ENCODE results near the gene CTDSP1.

Gene CTDSP1

GRCh38 chr2:218400167-218400929 is 680 bp downstream of the CTDSP1 start:
- DNase-seq (ENCODE audit: low read depth in 2 of 2), result no peak

DNA sequence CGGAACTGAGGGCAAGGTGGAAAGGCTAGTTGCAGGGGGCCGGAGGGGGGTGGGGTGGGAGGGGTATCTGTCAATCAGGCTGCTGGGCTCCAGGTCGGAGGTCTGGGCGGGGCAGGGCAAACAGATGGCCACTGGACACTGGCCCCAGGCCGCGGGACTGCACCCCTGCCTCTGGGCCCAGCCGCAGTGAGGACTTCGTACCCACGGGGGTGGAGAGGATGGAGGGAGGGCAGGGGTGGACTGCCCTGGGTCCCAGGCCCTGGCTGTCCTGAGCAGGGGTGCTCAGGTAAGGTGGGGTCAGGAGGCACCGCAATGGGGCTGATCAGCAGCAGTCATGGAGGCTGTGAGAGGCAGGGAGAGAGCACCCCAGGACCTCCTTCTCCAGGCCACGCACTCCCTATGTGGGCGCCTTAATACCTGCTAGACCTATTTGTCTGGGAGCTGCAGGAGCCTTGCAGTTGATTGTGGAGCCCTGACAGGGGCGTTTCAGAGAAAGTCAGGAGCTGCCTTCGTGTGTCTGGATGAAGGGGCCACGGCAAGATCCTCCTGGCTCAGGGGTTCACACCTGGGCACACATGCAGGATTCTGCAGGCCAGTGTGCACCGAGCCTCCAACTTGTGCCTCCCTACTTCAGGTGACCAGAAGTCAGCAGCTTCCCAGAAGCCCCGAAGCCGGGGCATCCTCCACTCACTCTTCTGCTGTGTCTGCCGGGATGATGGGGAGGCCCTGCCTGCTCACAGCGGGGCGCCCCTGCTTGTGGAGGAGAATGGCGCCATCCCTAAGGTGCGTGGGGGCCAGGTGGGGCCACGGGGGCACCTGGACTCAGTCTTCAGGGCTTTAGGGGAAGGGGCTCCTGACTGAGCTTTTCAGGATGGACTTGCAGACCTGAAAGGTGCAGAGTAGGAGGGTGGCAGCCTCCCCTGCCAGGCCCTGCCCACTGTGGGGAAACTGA is 1.5 kb downstream of the CTDSP1 start:
- DNase-seq (ENCODE audit: low read depth in 2 of 2), result no peak

DNA sequence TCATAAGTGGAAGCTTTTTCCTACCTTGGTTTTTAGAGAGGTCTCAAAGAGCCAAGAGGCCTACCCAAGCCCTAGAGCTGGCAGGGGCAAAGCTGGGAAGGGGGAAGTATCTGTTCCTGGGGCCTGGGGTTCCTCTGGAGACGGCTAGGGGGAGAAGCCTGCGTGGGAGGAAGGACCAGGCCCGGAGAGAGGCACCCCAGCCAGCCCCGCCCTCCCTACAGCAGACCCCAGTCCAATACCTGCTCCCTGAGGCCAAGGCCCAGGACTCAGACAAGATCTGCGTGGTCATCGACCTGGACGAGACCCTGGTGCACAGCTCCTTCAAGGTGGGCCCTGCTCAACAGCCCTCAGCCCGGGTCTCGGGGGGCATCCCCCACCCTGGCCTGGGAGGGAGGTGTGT is 2.2 kb downstream of the CTDSP1 start:
- DNase-seq (ENCODE audit: low read depth in 2 of 2), result no peak

DNA sequence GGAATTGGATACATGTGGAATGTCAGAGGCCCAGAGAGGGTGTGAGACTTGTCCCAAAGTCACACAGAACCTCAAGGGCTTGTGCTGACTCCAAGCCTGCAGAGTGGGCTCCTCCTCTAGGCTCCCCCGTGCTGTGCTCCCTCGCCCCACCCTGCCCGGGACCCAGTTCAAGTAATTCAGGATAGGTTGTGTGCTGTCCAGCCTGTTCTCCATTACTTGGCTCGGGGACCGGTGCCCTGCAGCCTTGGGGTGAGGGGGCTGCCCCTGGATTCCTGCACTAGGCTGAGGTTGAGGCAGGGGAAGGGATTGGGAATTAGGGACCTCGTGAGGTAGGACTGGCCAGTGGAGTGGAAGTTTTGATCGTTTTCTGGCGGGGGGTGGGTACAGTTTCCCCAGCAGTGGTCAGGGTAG is 2.8 kb downstream of the CTDSP1 start:
- no peak for DNase-seq (ENCODE audit: low read depth in 2 of 2)

GRCh38 chr2:218402911-218403411 is 3.3 kb downstream of the CTDSP1 start:
- no peak for DNase-seq (ENCODE audit: low read depth in 2 of 2)

DNA sequence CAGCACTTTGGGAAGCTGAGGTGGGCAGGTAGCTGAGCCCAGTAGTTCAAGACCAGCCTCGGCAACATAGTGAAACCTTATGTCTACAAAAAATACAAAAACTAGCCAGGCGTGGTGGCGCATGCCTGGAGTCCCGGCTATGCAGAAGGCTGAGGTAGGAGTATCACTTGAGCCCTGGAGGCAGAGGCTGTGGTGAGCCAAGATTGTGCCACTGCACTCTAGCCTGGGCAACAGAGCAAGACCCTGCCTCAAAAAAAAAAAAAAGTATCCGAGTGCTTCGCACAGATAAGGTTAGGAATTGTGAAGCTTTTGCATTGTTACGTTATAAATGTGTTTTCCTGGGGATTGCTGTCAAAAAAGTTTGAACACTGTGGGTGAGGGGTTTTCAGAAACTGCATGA is 4.1 kb downstream of the CTDSP1 start:
- DNase-seq (ENCODE audit: low read depth in 2 of 2), result no peak

DNA sequence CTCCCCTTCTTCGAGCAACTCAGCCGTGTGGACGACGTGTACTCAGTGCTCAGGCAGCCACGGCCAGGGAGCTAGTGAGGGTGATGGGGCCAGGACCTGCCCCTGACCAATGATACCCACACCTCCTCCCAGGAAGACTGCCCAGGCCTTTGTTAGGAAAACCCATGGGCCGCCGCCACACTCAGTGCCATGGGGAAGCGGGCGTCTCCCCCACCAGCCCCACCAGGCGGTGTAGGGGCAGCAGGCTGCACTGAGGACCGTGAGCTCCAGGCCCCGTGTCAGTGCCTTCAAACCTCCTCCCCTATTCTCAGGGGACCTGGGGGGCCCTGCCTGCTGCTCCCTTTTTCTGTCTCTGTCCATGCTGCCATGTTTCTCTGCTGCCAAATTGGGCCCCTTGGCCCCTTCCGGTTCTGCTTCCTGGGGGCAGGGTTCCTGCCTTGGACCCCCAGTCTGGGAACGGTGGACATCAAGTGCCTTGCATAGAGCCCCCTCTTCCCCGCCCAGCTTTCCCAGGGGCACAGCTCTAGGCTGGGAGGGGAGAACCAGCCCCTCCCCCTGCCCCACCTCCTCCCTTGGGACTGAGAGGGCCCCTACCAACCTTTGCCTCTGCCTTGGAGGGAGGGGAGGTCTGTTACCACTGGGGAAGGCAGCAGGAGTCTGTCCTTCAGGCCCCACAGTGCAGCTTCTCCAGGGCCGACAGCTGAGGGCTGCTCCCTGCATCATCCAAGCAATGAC is 4.8 kb downstream of the CTDSP1 start:
- DNase-seq (ENCODE audit: low read depth in 2 of 2), result no peak

DNA sequence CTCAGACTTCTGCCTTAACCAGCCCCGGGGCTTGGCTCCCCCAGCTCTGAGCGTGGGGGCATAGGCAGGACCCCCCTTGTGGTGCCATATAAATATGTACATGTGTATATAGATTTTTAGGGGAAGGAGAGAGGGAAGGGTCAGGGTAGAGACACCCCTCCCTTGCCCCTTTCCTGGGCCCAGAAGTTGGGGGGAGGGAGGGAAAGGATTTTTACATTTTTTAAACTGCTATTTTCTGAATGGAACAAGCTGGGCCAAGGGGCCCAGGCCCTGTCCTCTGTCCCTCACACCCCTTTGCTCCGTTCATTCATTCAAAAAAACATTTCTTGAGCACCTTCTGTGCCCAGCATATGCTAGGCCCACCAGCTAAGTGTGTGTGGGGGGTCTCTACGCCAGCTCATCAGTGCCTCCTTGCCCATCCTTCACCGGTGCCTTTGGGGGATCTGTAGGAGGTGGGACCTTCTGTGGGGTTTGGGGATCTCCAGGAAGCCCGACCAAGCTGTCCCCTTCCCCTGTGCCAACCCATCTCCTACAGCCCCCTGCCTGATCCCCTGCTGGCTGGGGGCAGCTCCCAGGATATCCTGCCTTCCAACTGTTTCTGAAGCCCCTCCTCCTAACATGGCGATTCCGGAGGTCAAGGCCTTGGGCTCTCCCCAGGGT is 5.5 kb downstream of the CTDSP1 start:
- DNase-seq (ENCODE audit: low read depth in 2 of 2), result no peak

DNA sequence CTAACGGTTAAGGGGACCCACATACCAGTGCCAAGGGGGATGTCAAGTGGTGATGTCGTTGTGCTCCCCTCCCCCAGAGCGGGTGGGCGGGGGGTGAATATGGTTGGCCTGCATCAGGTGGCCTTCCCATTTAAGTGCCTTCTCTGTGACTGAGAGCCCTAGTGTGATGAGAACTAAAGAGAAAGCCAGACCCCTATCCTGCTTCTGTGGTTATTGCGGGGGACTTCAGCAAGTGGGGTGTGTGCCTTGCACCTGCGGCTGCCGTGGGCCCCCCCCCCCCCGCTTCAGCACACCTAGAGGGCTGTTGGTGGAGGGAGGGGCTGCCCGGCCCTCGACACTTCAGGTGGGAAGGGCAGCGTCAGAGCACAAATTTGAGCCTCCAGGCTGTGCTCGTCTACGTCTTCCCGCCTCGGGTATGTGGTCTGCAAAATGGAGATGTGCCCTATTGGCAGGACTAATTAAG is 6.1 kb downstream of the CTDSP1 start:
- no peak for DNase-seq (ENCODE audit: low read depth in 2 of 2)

DNA sequence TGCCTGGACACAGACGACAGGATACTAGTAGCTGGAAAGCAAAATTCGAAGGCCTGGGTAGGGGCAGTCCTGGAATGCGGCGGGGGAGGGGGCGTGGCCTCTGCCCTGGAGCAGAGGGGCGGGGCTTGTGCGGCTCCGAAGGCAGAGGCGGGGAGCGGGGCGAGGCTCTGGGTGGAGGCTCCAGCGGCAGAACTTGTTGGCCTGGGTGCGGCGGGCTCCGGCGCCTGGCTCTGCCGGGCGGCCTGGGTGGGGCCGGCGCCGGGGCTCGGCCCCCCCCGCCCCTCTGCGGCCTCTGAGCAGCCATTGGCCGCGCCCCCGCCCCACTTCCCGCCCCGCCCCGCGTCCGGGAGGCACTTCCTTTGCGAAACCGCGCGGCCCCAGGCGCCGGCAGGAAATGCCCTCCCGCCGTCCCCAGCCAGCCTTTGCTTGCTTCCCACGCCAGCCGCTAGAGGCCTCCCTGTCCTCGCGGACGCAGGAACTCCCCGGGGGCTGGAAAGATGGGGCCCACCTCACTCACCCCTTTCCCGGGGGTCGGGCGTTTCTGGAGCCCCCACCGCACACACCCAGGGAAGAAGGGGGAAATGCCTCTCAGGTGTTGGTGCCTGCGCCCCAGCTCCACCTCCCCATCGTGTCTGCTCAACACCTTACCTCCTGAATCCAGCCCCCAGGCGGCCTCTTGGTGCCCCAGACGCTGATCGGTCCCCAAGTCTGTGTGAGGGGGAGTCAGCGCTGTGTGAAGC is 6.7 kb downstream of the CTDSP1 start:
- DNase-seq (ENCODE audit: low read depth in 2 of 2), result peak; percentile 87 to 96

GRCh38 chr2:218406949-218407618 is 7.4 kb downstream of the CTDSP1 start:
- peak in 1 of 2 donors; percentile 41 for DNase-seq (ENCODE audit: low read depth in 2 of 2)

- DNase-seq (ENCODE audit: low read depth in 2 of 2), result no peak
Observed at GRCh38 chr2:218407717-218408116, 8.0 kb downstream of the CTDSP1 start.

DNA sequence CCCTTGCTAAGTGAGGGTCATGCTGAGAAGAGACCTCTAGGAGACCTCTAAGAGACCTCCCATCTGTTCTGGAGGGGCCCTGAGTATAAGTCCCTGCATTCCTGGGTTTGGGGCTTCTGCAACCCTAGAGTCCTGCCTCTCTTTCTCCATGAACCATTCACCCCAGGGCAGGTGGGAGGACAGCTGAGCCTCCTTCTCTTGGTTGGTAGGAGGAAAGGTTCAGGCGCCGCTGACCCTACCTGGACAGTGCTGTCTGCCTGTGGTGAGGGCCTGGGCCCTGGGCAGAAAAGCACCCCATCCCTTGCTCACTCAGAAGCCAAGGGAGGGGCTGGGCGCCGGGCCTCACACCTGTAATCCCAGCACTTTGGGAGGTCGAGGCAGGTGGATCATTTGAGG is 18.7 kb downstream of the CTDSP1 start:
- DNase-seq (ENCODE audit: low read depth in 2 of 2), result no peak

DNA sequence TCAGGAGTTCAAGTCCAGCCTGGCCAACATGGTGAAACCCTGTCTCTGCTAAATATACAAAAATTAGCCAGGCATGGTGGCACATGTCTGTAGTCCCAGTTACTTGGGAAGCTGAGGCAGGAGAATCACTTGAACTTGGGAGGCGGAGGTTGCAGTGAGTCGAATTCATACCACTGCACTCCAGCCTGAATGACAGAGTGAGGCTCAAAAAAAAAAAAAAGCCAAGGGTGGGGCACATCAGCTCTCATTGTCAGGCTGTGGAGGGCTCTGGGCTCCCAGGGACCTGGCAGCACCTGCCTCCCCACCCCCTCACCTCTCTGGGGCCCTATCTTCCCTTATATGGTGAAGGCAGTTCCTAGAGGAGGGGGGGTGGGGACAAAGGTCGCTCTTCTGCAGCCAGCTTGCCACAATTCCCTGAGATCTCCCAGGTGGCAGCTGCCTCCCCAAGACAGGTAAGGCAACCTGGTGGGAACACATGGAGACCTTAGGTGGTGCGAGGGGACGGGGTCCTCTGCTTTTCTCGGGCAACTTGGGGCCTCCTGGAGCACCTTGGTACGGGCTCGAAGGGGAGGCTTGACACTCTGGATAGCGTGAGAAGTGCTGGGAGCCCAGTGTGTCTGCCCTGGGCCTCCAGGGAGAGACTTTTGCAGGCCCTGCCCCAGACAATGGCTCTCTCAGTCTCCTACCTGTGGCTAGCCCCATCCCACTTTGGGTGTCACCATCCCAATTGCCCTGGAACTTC is 19.2 kb downstream of the CTDSP1 start, which contains the start of gene VIL1:
Gene VIL1, plus strand, starts transcription at position 407 of the 742 bp plus-strand sequence. CDS start 4,656 bp downstream, outside the sequence.
- no peak for DNase-seq (ENCODE audit: low read depth in 2 of 2)

GRCh38 chr2:218419630-218420216 is 20.1 kb downstream of the CTDSP1 start:
- DNase-seq (ENCODE audit: low read depth in 2 of 2), result no peak

GRCh38 chr2:218421027-218421426 is 21.4 kb downstream of the CTDSP1 start:
- no peak for DNase-seq (ENCODE audit: low read depth in 2 of 2)

DNA sequence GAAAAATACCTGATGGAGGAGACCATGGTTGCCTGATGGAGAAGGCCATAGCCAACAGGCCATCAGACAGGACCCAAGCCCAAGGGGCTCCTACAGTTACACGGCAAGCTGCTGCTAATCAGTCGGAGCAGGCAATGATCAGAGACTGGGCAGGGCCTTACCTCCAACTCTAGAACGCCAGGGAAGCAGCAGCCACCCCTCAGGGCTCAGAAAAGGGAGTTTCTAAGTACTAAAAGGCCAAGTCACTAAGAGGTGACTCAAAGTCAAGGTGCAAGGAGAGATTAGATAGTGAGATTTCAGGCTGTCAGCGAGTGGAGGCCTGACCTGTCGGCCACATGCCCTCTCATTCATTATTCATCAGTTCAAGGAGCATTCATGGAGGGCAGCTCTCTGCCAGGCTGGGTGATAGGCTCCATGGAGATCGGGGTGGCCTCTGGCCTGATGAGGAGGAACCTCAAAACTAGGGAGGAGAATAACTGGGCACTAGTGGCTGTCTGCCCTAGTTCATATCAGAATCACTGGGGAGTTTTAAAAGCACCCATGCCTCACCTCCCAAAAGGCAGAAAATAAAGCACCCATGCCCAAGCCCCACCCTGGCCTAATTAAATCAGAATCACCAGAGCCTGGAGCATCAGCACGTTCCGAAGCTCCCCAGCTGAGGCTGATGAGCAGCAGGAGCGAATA is 22.9 kb downstream of the CTDSP1 start:
- no peak for DNase-seq (ENCODE audit: low read depth in 2 of 2)

DNA sequence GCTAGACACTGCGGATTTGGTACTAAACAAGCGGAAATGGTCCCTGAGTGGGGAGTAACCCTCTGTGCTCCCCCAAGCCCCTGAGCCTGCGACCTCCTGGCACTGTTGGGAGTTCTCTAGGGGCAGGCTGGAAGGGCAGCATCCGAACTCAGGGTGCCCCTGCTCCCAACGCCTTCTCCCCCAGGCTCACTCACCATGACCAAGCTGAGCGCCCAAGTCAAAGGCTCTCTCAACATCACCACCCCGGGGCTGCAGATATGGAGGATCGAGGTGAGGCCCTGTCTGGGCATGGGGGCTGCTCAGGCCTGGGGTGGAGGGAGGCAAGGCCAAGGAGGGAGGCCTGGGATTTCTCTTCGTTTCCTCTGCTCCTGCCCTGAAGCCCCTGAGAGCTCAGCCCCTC is 23.9 kb downstream of the CTDSP1 start:
- DNase-seq (ENCODE audit: low read depth in 2 of 2), result no peak
